Naive thymus-derived CD4-positive, alpha-beta T cell (primary cell): Measurements from ENCODE around the gene TREH. TPM values are rescaled to one million over a fixed set of nuclear protein-coding genes. Genes with fewer than 3 reads are reported as not detected.

ENCODE experiments used
- ATAC-seq: fragments of 150-1000 bp; cut with Tn5 transposase; 2 replicates; pipeline ENCODE4 v1.10.0; 2021; ENCODE audit warnings: mild to moderate bottlenecking, moderate library complexity
- CTCF ChIA-PET: fragments of 350-600 bp; sonication (Branson Sonifier 250); formaldehyde crosslinking; loops from one replicate; lab custom pipeline; 2021; ENCODE audit warnings: antibody characterized with exemption; lab: Charles Lee
- POLR2A ChIA-PET: fragments of 350-600 bp; sonication (Branson Sonifier 250); formaldehyde crosslinking; loops from one replicate; lab custom pipeline; 2021; ENCODE audit warnings: antibody characterized with exemption, inconsistent platforms; lab: Charles Lee
- DNase-seq, 9 donors: peaks; one replicate each; pipeline versions ENCODE4 v3.0.0 to v3.0.0-alpha.2; 2020 to 2022; ENCODE audit warnings: mixed read lengths in 1 of 9
- H3K27ac ChIP-seq: one replicate; pipeline ENCODE4 v1.7.0; 2013; ENCODE audit warnings: mild to moderate bottlenecking, low read depth, low read length, moderate library complexity
- H3K27me3 ChIP-seq, 2 donors: one replicate each; pipeline ENCODE4 v1.7.0; 2013; ENCODE audit warnings: low read length in 2 of 2, mild to moderate bottlenecking in 2 of 2, moderate library complexity in 2 of 2; ENCODE audit not compliant: control insufficient read depth in 2 of 2, insufficient read depth in 2 of 2
- H3K36me3 ChIP-seq, 3 experiments: 1 replicate in 2 of 3; 2 replicates in 1 of 3; pipeline ENCODE4 v1.7.0; 2013; ENCODE audit warnings: low read length in 3 of 3, mild to moderate bottlenecking in 3 of 3, moderate library complexity in 1 of 3; ENCODE audit not compliant: insufficient read depth in 3 of 3, control insufficient read depth in 2 of 3
- H3K4me1 ChIP-seq, 2 donors: one replicate each; pipeline ENCODE4 v1.7.0; 2013; ENCODE audit warnings: low read length in 2 of 2, mild to moderate bottlenecking in 2 of 2, moderate library complexity in 1 of 2; ENCODE audit not compliant: control insufficient read depth in 2 of 2, insufficient read depth in 2 of 2
- H3K4me3 ChIP-seq: 2 replicates; pipeline ENCODE4 v1.7.0; 2013; ENCODE audit warnings: mild to moderate bottlenecking, low read length
- H3K9me3 ChIP-seq, 3 experiments: 1 replicate in 2 of 3; 2 replicates in 1 of 3; pipeline ENCODE4 v1.7.0; 2013; ENCODE audit warnings: low read length in 3 of 3; ENCODE audit not compliant: control insufficient read depth in 2 of 3
- H3K27ac Mint-ChIP-seq, 9 donors: one replicate each; pipeline ENCODE4 v1.8.0; 2020 to 2022; ENCODE audit warnings: mixed read lengths in 9 of 9, mild to moderate bottlenecking in 8 of 9, moderate library complexity in 5 of 9, inconsistent platforms in 2 of 9
- H3K27me3 Mint-ChIP-seq, 5 donors: one replicate each; pipeline ENCODE4 v1.8.0; 2021 to 2022; ENCODE audit warnings: mixed read lengths in 5 of 5, mild to moderate bottlenecking in 1 of 5
- H3K36me3 Mint-ChIP-seq, 5 donors: one replicate each; pipeline ENCODE4 v1.8.0; 2020 to 2022; ENCODE audit warnings: mixed read lengths in 5 of 5, mild to moderate bottlenecking in 3 of 5, inconsistent platforms in 1 of 5
- H3K4me1 Mint-ChIP-seq, 7 donors: one replicate each; pipeline ENCODE4 v1.8.0; 2020 to 2022; ENCODE audit warnings: mixed read lengths in 7 of 7, mild to moderate bottlenecking in 3 of 7, inconsistent platforms in 1 of 7
- H3K4me3 Mint-ChIP-seq, 10 donors: one replicate each; pipeline ENCODE4 v1.8.0; 2020 to 2022; ENCODE audit warnings: mild to moderate bottlenecking in 10 of 10, mixed read lengths in 10 of 10, moderate library complexity in 6 of 10, inconsistent platforms in 2 of 10
- H3K9me3 Mint-ChIP-seq, 11 donors: one replicate each; pipeline ENCODE4 v1.8.0; 2020 to 2022; ENCODE audit warnings: mixed read lengths in 11 of 11, mild to moderate bottlenecking in 4 of 11, inconsistent platforms in 1 of 11, moderate library complexity in 1 of 11
- intact Hi-C, 2 donors: fragments of 100-400 bp; cut with micrococcal nuclease; formaldehyde crosslinking; loops; one replicate each; pipeline ENCODE4 v1.15.1; 2023
- polyA plus RNA-seq, 2 donors: library from polyadenylated mRNA; unstranded; fragments of 300-500 nt; fragmentation: Illumina TruSeq; gene quantifications; one replicate each; pipeline ENCODE4 v1.2.3, GENCODE V29; 2021
- total RNA-seq, 6 experiments: library from RNA in 5 of 6; stranded (reverse) in 5 of 6; gene quantifications; 1 replicate in 5 of 6; 2 replicates in 1 of 6; pipeline ENCODE4 v1.2.3 and lab custom pipeline; 2021 to 2026

Gene TREH
- total and polyA plus RNA-seq, 7 experiments from 2014 or later: not detected

DNA sequence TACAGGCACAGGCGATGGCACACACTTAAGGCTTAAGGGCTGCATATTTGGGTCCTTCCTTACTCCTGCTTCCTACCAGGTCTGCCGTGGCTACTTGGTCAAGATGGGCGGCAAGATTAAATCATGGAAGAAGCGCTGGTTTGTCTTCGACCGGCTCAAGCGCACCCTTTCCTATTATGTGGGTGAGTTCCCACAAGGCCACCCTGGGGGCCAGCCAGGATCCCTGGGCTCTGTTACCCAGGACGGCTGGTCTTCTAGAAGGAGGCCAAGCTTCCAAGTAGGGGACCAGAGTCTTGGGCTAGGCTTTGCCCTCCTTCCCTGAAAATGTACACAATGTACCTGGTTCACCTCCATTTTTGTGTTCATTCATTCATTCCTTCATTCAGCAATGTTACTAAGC lies 29.1 kb downstream of the TREH start:
- Histone ChIP-seq H3K4me1 (no peaks in the 10 kb centered on the region), H3K36me3 (no peaks in the 10 kb centered on the region), H3K27ac (no peak overlapping the region), H3K27me3 (no peaks in the 10 kb centered on the region), H3K9me3 (no peaks in the 10 kb centered on the region), H3K4me3 (no peak overlapping the region)
- Mint-ChIP-seq H3K36me3 (no peaks in the 10 kb centered on the region), H3K27me3 (no peaks in the 10 kb centered on the region), H3K9me3 (no peaks in the 10 kb centered on the region), H3K27ac (no peak overlapping the region), H3K4me1 (peaks cover 6 to 13% (median 11%) of the 10 kb centered on the region in 7 donors), H3K4me3 (no peak overlapping the region)
- ChIA-PET POLR2A (no interaction called here), CTCF (no interaction called here)
- intact Hi-C loops: no loop called here
- ATAC-seq (no peak), DNase-seq (no peak)

DNA sequence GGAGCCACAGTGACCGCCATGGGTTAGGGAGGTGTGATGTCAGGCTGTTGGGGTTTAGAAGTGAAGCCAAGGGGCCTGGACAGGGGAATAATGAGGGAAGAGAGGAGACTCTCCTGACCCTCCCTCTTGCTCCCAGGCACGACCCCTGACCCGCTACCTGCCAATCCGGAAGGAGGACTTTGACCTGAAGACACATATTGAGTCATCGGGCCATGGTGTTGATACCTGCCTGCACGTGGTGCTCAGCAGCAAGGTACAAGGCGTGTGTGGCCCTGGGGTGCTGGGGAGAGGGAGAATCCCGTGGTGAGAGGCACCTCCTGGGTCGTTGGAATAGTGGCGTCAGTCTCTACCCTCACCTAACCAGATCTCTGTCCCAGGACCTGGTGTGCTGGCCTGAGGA lies 29.5 kb downstream of the TREH start:
- no peak overlapping the region for H3K27ac Mint-ChIP-seq
- H3K27me3 ChIP-seq: no peaks in the 10 kb centered on the region
- no peak overlapping the region for H3K4me3 ChIP-seq
- ChIA-PET POLR2A (no interaction called here), CTCF (no interaction called here)
- no peak overlapping the region for H3K4me3 Mint-ChIP-seq
- H3K36me3 ChIP-seq: no peaks in the 10 kb centered on the region
- H3K36me3 Mint-ChIP-seq: peaks cover 0 to under 1% (median 0%) of the 10 kb centered on the region in 5 donors
- no peak for ATAC-seq
- no peak for DNase-seq
- H3K4me1 ChIP-seq: no peaks in the 10 kb centered on the region
- H3K27ac ChIP-seq: no peak overlapping the region
- intact Hi-C loops: no loop called here
- no peaks in the 10 kb centered on the region for H3K27me3 Mint-ChIP-seq
- peaks cover 6 to 13% (median 11%) of the 10 kb centered on the region in 7 donors for H3K4me1 Mint-ChIP-seq
- H3K9me3 ChIP-seq: no peaks in the 10 kb centered on the region
- no peaks in the 10 kb centered on the region for H3K9me3 Mint-ChIP-seq

DNA sequence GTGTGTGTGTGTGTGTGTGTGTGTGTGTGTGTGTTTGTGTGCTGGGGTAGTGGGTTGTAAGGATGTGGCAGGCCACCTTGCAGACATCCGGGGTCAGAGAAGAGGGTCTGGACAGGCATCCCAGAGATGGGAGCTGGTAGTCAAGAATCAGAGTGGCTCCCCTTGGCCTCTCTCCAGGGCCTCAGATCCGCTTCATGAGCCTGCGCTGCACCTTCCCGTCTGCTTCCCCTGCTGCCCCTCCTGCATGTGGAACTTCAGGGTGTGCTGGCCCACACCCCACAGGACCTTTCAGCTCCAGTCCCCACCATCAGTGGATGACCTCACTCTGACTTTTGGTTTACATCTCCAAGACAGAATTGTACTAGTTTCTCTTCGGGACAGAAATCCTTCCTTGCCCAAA lies 31.2 kb downstream of the TREH start:
- H3K4me3 ChIP-seq: no peak overlapping the region
- POLR2A ChIA-PET: no interaction called here
- H3K4me1 ChIP-seq: no peaks in the 10 kb centered on the region
- no peak overlapping the region for H3K27ac ChIP-seq
- no peaks in the 10 kb centered on the region for H3K9me3 ChIP-seq
- DNase-seq (no peak), ATAC-seq (no peak)
- peaks cover 6 to 13% (median 11%) of the 10 kb centered on the region in 7 donors for H3K4me1 Mint-ChIP-seq
- H3K27me3 Mint-ChIP-seq: no peaks in the 10 kb centered on the region
- intact Hi-C loops: no loop called here
- peaks cover 0 to 3% (median 0%) of the 10 kb centered on the region in 5 donors for H3K36me3 Mint-ChIP-seq
- CTCF ChIA-PET: no interaction called here
- H3K27ac Mint-ChIP-seq: peak overlapping the region in 1 of 9 donors; percentile 30
- no peak overlapping the region for H3K4me3 Mint-ChIP-seq
- H3K36me3 ChIP-seq: no peaks in the 10 kb centered on the region
- no peaks in the 10 kb centered on the region for H3K27me3 ChIP-seq
- no peaks in the 10 kb centered on the region for H3K9me3 Mint-ChIP-seq

DNA sequence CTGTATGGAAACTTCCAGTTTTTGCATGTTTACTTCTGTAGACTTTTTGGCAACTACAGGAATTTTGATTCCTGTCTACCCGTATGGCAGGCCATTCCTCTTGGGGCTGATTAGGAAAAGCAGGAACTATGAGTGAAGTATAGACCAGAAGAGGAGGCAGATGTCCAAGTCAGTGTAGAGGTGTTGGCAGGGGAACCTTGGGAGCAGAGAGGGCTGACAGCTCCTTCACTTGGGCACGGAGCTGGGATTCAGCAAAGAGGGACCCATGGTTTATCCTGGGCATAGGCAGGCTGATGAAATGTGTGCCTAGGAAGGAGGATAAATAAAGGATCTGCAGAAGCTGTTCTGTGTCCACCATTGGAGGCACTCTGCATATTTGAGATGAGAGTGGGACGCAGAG lies 33.1 kb downstream of the TREH start:
- no peak for ATAC-seq

DNA sequence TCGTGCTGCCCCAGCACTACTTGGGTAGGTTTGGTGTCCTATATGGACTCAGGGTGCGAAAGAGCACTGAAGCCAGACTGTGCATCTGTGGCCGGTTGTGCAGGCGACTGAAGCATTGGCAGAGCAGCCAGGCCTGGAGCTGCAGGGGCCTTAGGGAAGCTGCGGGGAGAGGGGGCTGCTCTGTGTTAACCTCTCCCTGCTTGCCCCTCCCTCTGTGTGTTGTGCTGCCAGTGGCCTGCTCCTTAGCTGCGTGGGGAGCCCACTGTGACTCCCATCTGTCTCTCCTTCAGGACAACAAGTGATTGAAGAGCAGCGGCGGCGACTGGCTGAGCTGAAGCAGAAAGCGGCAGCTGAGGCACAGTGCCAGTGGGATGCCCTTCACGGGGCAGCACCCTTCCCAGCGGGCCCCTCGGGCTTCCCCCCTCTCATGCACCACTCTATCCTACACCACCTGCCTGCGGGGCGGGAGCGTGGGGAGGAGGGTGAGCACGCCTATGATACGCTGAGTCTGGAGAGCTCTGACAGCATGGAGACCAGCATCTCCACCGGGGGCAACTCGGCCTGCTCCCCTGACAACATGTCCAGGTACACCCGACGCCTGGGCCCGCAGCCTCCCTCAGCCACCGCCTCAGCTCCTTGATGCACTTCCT lies 34.3 kb downstream of the TREH start:
- Mint-ChIP-seq H3K4me1 (peaks cover 0 to 2% (median 0%) of the 10 kb centered on the region in 7 donors), H3K36me3 (peaks cover 0 to 3% (median 0%) of the 10 kb centered on the region in 5 donors), H3K27me3 (no peaks in the 10 kb centered on the region), H3K4me3 (no peak overlapping the region), H3K27ac (no peak overlapping the region), H3K9me3 (no peaks in the 10 kb centered on the region)
- DNase-seq (no peak), ATAC-seq (no peak)
- Histone ChIP-seq H3K36me3 (no peaks in the 10 kb centered on the region), H3K4me1 (no peaks in the 10 kb centered on the region), H3K27me3 (no peaks in the 10 kb centered on the region), H3K27ac (no peak overlapping the region), H3K4me3 (no peak overlapping the region), H3K9me3 (no peaks in the 10 kb centered on the region)
- ChIA-PET CTCF (no interaction called here), POLR2A (no interaction called here)
- intact Hi-C loops: no loop called here

More for the DNA sequence above, 33.1 kb downstream of the TREH start:
- Mint-ChIP-seq H3K9me3 (no peaks in the 10 kb centered on the region), H3K4me1 (peaks cover 0 to 2% (median 0%) of the 10 kb centered on the region in 7 donors), H3K27me3 (no peaks in the 10 kb centered on the region), H3K27ac (no peak overlapping the region), H3K4me3 (no peak overlapping the region), H3K36me3 (peaks cover 0 to 3% (median 0%) of the 10 kb centered on the region in 5 donors)
- no peak overlapping the region for H3K4me3 ChIP-seq
- H3K27ac ChIP-seq: no peak overlapping the region
- H3K4me1 ChIP-seq: no peaks in the 10 kb centered on the region
- H3K36me3 ChIP-seq: no peaks in the 10 kb centered on the region
- POLR2A ChIA-PET: interaction anchor here (0.8 kb wide), 1 partner anchor 231 kb away, joined by 3 read pairs; no protein-coding TSS in a partner anchor
- intact Hi-C loops: no loop called here
- no peaks in the 10 kb centered on the region for H3K9me3 ChIP-seq
- CTCF ChIA-PET: no interaction called here
- no peaks in the 10 kb centered on the region for H3K27me3 ChIP-seq
- no peak for DNase-seq

DNA sequence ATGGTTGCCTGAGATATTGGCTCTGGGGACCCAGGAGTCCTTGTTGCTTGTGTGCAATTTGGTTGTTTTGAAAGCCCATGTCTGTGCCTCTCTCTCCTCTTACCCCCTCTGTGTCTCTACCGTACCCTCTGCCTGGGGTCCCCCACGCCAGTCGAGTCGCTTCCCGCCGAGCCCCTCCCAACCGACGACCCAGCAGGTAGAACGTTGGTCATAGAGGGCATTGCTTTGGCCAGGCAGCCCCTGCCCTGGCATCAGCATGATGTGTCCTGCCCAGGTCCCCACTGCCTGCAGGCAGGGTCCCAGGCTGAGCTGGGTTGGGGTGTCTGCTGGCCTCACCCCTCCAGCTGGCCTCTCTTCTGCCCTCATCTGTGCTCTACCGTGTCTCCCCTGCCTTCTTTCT lies 35.0 kb downstream of the TREH start:
- H3K27ac Mint-ChIP-seq: no peak overlapping the region
- CTCF ChIA-PET: no interaction called here

DNA sequence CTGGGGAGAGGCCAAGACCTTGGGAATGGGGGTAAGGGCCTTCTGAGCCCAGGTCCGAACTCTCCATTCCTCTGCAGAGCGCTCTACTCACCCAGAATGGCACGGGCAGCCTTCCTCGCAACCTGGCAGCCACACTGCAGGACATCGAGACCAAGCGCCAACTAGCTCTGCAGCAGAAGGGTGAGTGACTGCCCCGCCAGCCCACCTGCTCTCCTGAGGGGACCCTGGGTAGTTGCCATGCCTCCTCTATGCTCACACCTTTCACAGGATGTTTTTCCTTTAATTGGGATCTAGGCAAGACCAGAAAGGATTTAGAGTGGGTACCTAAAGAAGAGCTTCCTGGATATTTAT lies 35.5 kb downstream of the TREH start:
- POLR2A ChIA-PET: no interaction called here
- no peak for ATAC-seq
- peaks cover 0 to 3% (median 0%) of the 10 kb centered on the region in 5 donors for H3K36me3 Mint-ChIP-seq
- Histone ChIP-seq H3K9me3 (no peaks in the 10 kb centered on the region), H3K27ac (no peak overlapping the region), H3K27me3 (no peaks in the 10 kb centered on the region), H3K4me1 (no peaks in the 10 kb centered on the region), H3K36me3 (no peaks in the 10 kb centered on the region), H3K4me3 (no peak overlapping the region)
- H3K27me3 Mint-ChIP-seq: no peaks in the 10 kb centered on the region
- H3K4me1 Mint-ChIP-seq: peaks cover 0 to 2% (median 0%) of the 10 kb centered on the region in 7 donors
- CTCF ChIA-PET: no interaction called here
- intact Hi-C loops: no loop called here
- H3K4me3 Mint-ChIP-seq: no peak overlapping the region
- no peak for DNase-seq
- H3K9me3 Mint-ChIP-seq: no peaks in the 10 kb centered on the region
- no peak overlapping the region for H3K27ac Mint-ChIP-seq

More for the DNA sequence above, 35.0 kb downstream of the TREH start:
- ATAC-seq: no peak
- no peaks in the 10 kb centered on the region for H3K27me3 Mint-ChIP-seq
- H3K4me1 Mint-ChIP-seq: peaks cover 0 to 2% (median 0%) of the 10 kb centered on the region in 7 donors
- Histone ChIP-seq H3K4me3 (no peak overlapping the region), H3K4me1 (no peaks in the 10 kb centered on the region), H3K27ac (no peak overlapping the region), H3K27me3 (no peaks in the 10 kb centered on the region), H3K36me3 (no peaks in the 10 kb centered on the region), H3K9me3 (no peaks in the 10 kb centered on the region)
- POLR2A ChIA-PET: no interaction called here
- H3K4me3 Mint-ChIP-seq: no peak overlapping the region
- DNase-seq: no peak
- intact Hi-C loops: no loop called here
- no peaks in the 10 kb centered on the region for H3K9me3 Mint-ChIP-seq
- peaks cover 0 to 3% (median 0%) of the 10 kb centered on the region in 5 donors for H3K36me3 Mint-ChIP-seq
